Testis (tissue), 2 donors: ENCODE data around the gene PTGES2.
"Not testable (repeated sequence)": the region's sequence is repeated elsewhere in the genome, so short reads cannot be mapped to it uniquely, and the experiment has no call there.

Source experiments
- CTCF ChIP-seq, 3 experiments: fragments of 450-650 bp in 2 of 3; fragments of 200-600 bp in 1 of 3; sonication (generic) in 1 of 3; IDR thresholded peaks; one replicate each; pipeline ENCODE4 v1.5.1; 2016 to 2019; ENCODE audit warnings: antibody characterized with exemption in 3 of 3, mild to moderate bottlenecking in 2 of 3, moderate library complexity in 1 of 3
- POLR2A ChIP-seq: fragments of 450-650 bp; IDR thresholded peaks from one replicate; pipeline ENCODE4 v1.6.1; 2017; ENCODE audit warnings: antibody characterized with exemption, mild to moderate bottlenecking, moderate library complexity

GRCh38 chr9:128071475-128071874 lies 56.1 kb downstream of the PTGES2 start:
- not testable (repeated sequence) for TF ChIP-seq CTCF (IDR thresholded peaks at IDR 0.05); POLR2A
